ENCODE data around the gene FAXDC2. TPM values are rescaled to one million over a fixed set of nuclear protein-coding genes. Genes with fewer than 3 reads are reported as not detected.

The FAXDC2 gene
- total and polyA plus RNA-seq, 2 of the 8 experiments (the other 6 are each of a cell fraction or from before 2014, with no cell fraction given), result 3.7 to 5.9 TPM

DNA sequence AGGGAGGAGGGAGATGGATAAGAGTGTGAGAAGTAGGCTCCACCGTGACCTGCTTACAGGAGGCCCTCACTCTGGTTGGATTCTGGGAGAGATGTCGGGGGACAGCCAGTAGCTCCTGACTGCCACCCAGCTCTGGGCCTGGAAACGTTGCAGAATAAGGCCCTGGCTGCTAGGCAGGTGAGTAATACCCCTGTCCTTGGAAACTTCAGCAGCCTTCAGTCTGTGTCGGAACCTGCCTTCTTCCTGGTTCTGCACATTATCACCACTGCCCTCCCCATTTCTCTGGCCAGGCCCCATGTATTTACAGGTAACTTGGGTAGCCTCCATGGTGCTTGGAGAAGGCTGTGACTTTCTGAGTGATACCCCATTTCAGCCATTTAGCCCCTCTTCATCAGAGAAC is 26.8 kb downstream of the FAXDC2 start:
- no peak overlapping the region for H3K14ac ChIP-seq (ENCODE audit: insufficient read length)
- no peaks in the 10 kb centered on the region for H3K27me3 ChIP-seq (replicated peaks in 1 of 4; ENCODE audit: control insufficient read depth in 3 of 4, extremely low read depth in 1 of 4, insufficient read depth in 3 of 4, low read length in 3 of 4)
- WGBS, 2 experiments (ENCODE audit: extremely low coverage in 1 of 2, insufficient coverage in 1 of 2, insufficient read length in 1 of 2, insufficient replicate concordance in 2 of 2, low coverage in 1 of 2, low lambda C conversion rate in 2 of 2, missing lambda C conversion rate in 1 of 2), result 89% methylated on average over 4 of the region's 4 CpGs; no CpG with 5 or more reads in 1 of the 2 experiments
- no peak overlapping the region for H2AK5ac ChIP-seq (ENCODE audit: low read depth, low read length)
- no peak overlapping the region for H4K8ac ChIP-seq (ENCODE audit: extremely low read depth, insufficient read depth, low read length)
- no peak overlapping the region for H3K27ac ChIP-seq (ENCODE audit: low read depth, low read length)
- ChIA-PET CTCF (ENCODE audit: partially characterized antibody) (interaction anchor here (0.9 to 1.3 kb wide), 3 partner anchors 11 to 144 kb away, joined by 3 read pairs; no protein-coding TSS in a partner anchor), POLR2A (ENCODE audit: partially characterized antibody) (interaction anchor here (1.0 to 2.7 kb wide), 3 partner anchors 11 to 35 kb away, joined by 4 to 10 read pairs (median 5); partner anchors contain the start of gene CNOT8)
- H2BK20ac ChIP-seq (ENCODE audit: low read length), result no peak overlapping the region
- H3K23ac ChIP-seq (ENCODE audit: insufficient read length), result no peak overlapping the region
- no peak overlapping the region for H3K4me2 ChIP-seq (ENCODE audit: insufficient read depth in 1 of 2, low read depth in 2 of 2, low read length in 2 of 2)
- peaks cover 0 to 2% (median 0%) of the 10 kb centered on the region in 4 experiments; a peak in 1 of 7 replicates for H3K4me1 ChIP-seq (replicated peaks in 1 of 4; ENCODE audit: control insufficient read depth in 3 of 4, insufficient read depth in 4 of 4, low read length in 3 of 4)
- H3K18ac ChIP-seq (ENCODE audit: extremely low read depth, low read length), result no peak overlapping the region
- DNase-seq (ENCODE audit: low read depth in 1 of 2, low spot score in 2 of 2) (no peak), FAIRE-seq (no peak)
- H2AFZ ChIP-seq (ENCODE audit: low read length), result no peak overlapping the region
- no peaks in the 10 kb centered on the region for H3K9me3 ChIP-seq (ENCODE audit: insufficient read depth in 2 of 2, low read depth in 1 of 2, low read length in 1 of 2)
- H3K79me2 ChIP-seq (ENCODE audit: control insufficient read depth in 1 of 2, insufficient read depth in 2 of 2, low read length in 2 of 2), result no peaks in the 10 kb centered on the region
- no peak overlapping the region; the same call in 1 of the 2 replicates for H2BK5ac ChIP-seq (ENCODE audit: low read depth, low read length)
- H2BK12ac ChIP-seq (ENCODE audit: low read depth, low read length), result no peak overlapping the region
- peaks cover 0 to 28% (median 8%) of the 10 kb centered on the region in 4 experiments for H3K36me3 ChIP-seq (ENCODE audit: control insufficient read depth in 2 of 4, insufficient read depth in 4 of 4, low read length in 3 of 4)
- H3K79me1 ChIP-seq (ENCODE audit: low read depth, low read length), result no peaks in the 10 kb centered on the region; the same call in 1 of the 2 replicates
- H2BK120ac ChIP-seq (replicated peaks; ENCODE audit: low read depth, low read length), result no peak overlapping the region
- peak in 1 of 2 experiments; percentile 38; a peak in 1 of 3 replicates for TF ChIP-seq POLR2A (IDR thresholded peaks at IDR 0.05; ENCODE audit: control extremely low read depth in 1 of 2, low read depth in 2 of 2, low read length in 2 of 2)
- TF ChIP-seq JUND (IDR thresholded peaks at IDR 0.05; ENCODE audit: low read length), result no peak
- no peak overlapping the region for H3K4ac ChIP-seq (replicated peaks; ENCODE audit: insufficient read length, low read depth, low read length)
- H3K9ac ChIP-seq (replicated peaks in 1 of 4; ENCODE audit: extremely low read depth in 1 of 4, low read depth in 3 of 4, low read length in 3 of 4), result no peak overlapping the region
- H2BK15ac ChIP-seq (ENCODE audit: low read length), result no peak overlapping the region
- H3K4me3 ChIP-seq (ENCODE audit: extremely low read depth in 1 of 4, insufficient read depth in 2 of 4, low read depth in 3 of 4, low read length in 4 of 4), result no peak overlapping the region
- H3K56ac ChIP-seq (replicated peaks; ENCODE audit: insufficient read length, low read depth, low read length), result no peak overlapping the region
- peaks cover 0 to 6% of the 10 kb centered on the region in 2 experiments for H4K20me1 ChIP-seq (replicated peaks in 1 of 2; ENCODE audit: control insufficient read depth in 1 of 2, insufficient read depth in 2 of 2, low read length in 2 of 2)
- H4K5ac ChIP-seq (ENCODE audit: insufficient read length, low read depth, low read length), result no peak overlapping the region
- no peaks in the 10 kb centered on the region for H3K23me2 ChIP-seq (ENCODE audit: low read depth, low read length)
- H4K91ac ChIP-seq (replicated peaks; ENCODE audit: insufficient read length, low read length), result no peak overlapping the region
